K562 (cell line): ENCODE measurements around the gene CMIP. TPM values are rescaled to one million over a fixed set of nuclear protein-coding genes. Genes with fewer than 3 reads are reported as not detected.

Experiments
- ATAC-seq: fragments of 200-7000 bp; cut with Tn5 transposase; 3 replicates; pipeline ENCODE4 v1.9.1; 2020; ENCODE audit warnings: moderate library complexity
- BruUV-seq: library from RNA; stranded (reverse); fragments of 400-500 nt; replicated peaks from 2 replicates; lab custom pipeline; 2021; lab: Mats Ljungman, UMichigan
- CTCF ChIA-PET: fragments of 300-600 bp; formaldehyde crosslinking; extraction: SDS; loops from one replicate; lab custom pipeline; 2021; ENCODE audit warnings: low intra/inter-chr PET ratio; lab: Yijun Ruan, JAX
- POLR2A ChIA-PET: fragments of 300-600, 350-650 bp; sonication (Branson Sonifier 250); formaldehyde crosslinking; extraction: SDS; loops from one replicate; lab custom pipeline; 2021; ENCODE audit warnings: antibody characterized with exemption, inconsistent platforms; lab: Yijun Ruan, JAX
- DNase-seq, 4 experiments: peaks; one replicate each; pipeline versions ENCODE4 v3.0.0 to v3.0.0-alpha.2; 2011 to 2018; ENCODE audit warnings: low spot score in 3 of 4, mixed read lengths in 3 of 4; ENCODE audit errors: extremely low read depth in 1 of 4
- FAIRE-seq: peaks from 2 replicates; lab custom pipeline; 2011; peaks lifted over from hg19 to GRCh38; lab: Jason Lieb, UNC
- H2AFZ ChIP-seq: 2 replicates; pipeline ENCODE4 v1.6.0; 2011; ENCODE audit warnings: low read depth, low read length, control low read depth, inconsistent platforms
- H3K27ac ChIP-seq: fragments of 200-600 bp; 3 replicates; pipeline ENCODE4 v1.8.0; 2011; ENCODE audit warnings: low read depth, mild to moderate bottlenecking, control low read depth, inconsistent platforms, low read length, moderate library complexity, mixed read lengths; ENCODE audit errors: extremely low read depth
- H3K27me3 ChIP-seq, 2 experiments: fragments of 300-600 bp in 1 of 2; 2 replicates in 1 of 2; 3 replicates in 1 of 2; pipeline versions ENCODE4 v1.6.0 to v1.8.0; 2011; ENCODE audit warnings: inconsistent platforms in 2 of 2, low read length in 2 of 2, mild to moderate bottlenecking in 1 of 2, mixed read lengths in 1 of 2, moderate library complexity in 1 of 2; ENCODE audit not compliant: control insufficient read depth in 2 of 2, insufficient read depth in 2 of 2
- H3K36me3 ChIP-seq: fragments of 300-600 bp; 3 replicates; pipeline ENCODE4 v1.8.0; 2011; ENCODE audit warnings: mild to moderate bottlenecking, low read length, inconsistent platforms; ENCODE audit not compliant: control insufficient read depth, insufficient read depth
- H3K4me1 ChIP-seq, 2 experiments: fragments of 200-600 bp in 1 of 2; replicated peaks in 1 of 2; 2 replicates in 1 of 2; 3 replicates in 1 of 2; pipeline versions ENCODE4 v1.5.1 to v1.8.0; 2011; ENCODE audit warnings: inconsistent platforms in 2 of 2, low read length in 2 of 2, mild to moderate bottlenecking in 1 of 2, mixed read lengths in 1 of 2, moderate library complexity in 1 of 2; ENCODE audit not compliant: control insufficient read depth in 2 of 2, insufficient read depth in 2 of 2
- H3K4me2 ChIP-seq: 2 replicates; pipeline ENCODE4 v1.6.1; 2011; ENCODE audit warnings: low read length, control low read depth, inconsistent platforms, mixed read lengths; ENCODE audit not compliant: insufficient read depth
- H3K4me3 ChIP-seq: fragments of 200-600 bp; sonication (generic), shearing (Covaris generic); 2 replicates; pipeline ENCODE4 v1.5.1; 2016; ENCODE audit warnings: control low read depth, inconsistent platforms
- H3K79me2 ChIP-seq: fragments of 200-600 bp; 3 replicates; pipeline ENCODE4 v1.8.0; 2011; ENCODE audit warnings: low read length, inconsistent platforms; ENCODE audit not compliant: control insufficient read depth, insufficient read depth
- H3K9ac ChIP-seq, 2 experiments: 2 replicates each; pipeline versions ENCODE4 v1.6.0 to v1.6.1; 2011; ENCODE audit warnings: low read depth in 2 of 2, low read length in 2 of 2, control low read depth in 1 of 2, inconsistent platforms in 1 of 2, mild to moderate bottlenecking in 1 of 2, mixed read lengths in 1 of 2; ENCODE audit not compliant: insufficient read depth in 1 of 2
- H3K9me1 ChIP-seq: one replicate; pipeline ENCODE4 v1.6.0; 2011; ENCODE audit warnings: inconsistent platforms, mild to moderate bottlenecking, low read length, moderate library complexity; ENCODE audit not compliant: control insufficient read depth, insufficient read depth
- H3K9me3 ChIP-seq: replicated peaks from 2 replicates; pipeline ENCODE4 v1.5.1; 2011; ENCODE audit warnings: low read depth, low read length, inconsistent platforms; ENCODE audit not compliant: control insufficient read depth, insufficient read depth
- H4K20me1 ChIP-seq: replicated peaks from 2 replicates; pipeline ENCODE4 v1.6.1; 2011; ENCODE audit warnings: low read length, inconsistent platforms, mixed read lengths; ENCODE audit not compliant: control insufficient read depth, insufficient read depth
- ATF7 ChIP-seq: fragments of 450-650 bp; IDR thresholded peaks from 2 replicates; pipeline ENCODE4 v1.7.1; 2014; ENCODE audit warnings: mild to moderate bottlenecking, moderate library complexity
- CBFA2T2 ChIP-seq: fragments of 450-650 bp; conservative IDR thresholded peaks from 2 replicates; pipeline ENCODE4 v1.6.1; 2017; ENCODE audit warnings: mild to moderate bottlenecking
- CREB1 ChIP-seq, 2 experiments: sonication (generic) in 1 of 2; formaldehyde crosslinking in 1 of 2; IDR thresholded peaks; 2 replicates each; pipeline versions ENCODE4 v1.6.1 to v1.8.0; 2012 to 2022; ENCODE audit warnings: inconsistent platforms in 1 of 2, mild to moderate bottlenecking in 1 of 2, missing genetic modification reagents in 1 of 2, moderate library complexity in 1 of 2
- RBBP5 ChIP-seq: fragments of 200-600 bp; sonication (generic); IDR thresholded peaks from 2 replicates; pipeline ENCODE4 v1.6.1; 2012; ENCODE audit warnings: borderline replicate concordance, mild to moderate bottlenecking, low read length, control low read depth, inconsistent platforms; ENCODE audit not compliant: insufficient read depth, poor library complexity, severe bottlenecking
- ZEB2 ChIP-seq: fragments of 450-650 bp; IDR thresholded peaks from 2 replicates; pipeline ENCODE4 v1.6.1; 2016
- ZNF146 ChIP-seq: IDR thresholded peaks from one replicate; pipeline ENCODE4 v1.6.1; 2018; ENCODE audit warnings: missing compliant biosample characterization; ENCODE audit not compliant: unreplicated experiment
- WGBS: fragments of 100-300 bp; shearing (Covaris generic); methylation state at CpG from one replicate; pipeline ENCODE4 v1.1.6; 2016; ENCODE audit warnings: low coverage, mixed read lengths; ENCODE audit not compliant: insufficient coverage; ENCODE audit errors: missing lambda C conversion rate; 5-methylcytosine and 5-hydroxymethylcytosine counted together
- in situ Hi-C: fragments of 300-500 bp; cut with MboI; formaldehyde crosslinking; loops from 4 replicates; pipeline ENCODE4 v1.15.0; 2018; ENCODE audit warnings: inconsistent platforms, mixed read lengths
- intact Hi-C: fragments of 100-400 bp; cut with micrococcal nuclease; formaldehyde crosslinking; loops from 2 replicates; pipeline ENCODE4 v1.14.2; 2022
- polyA plus RNA-seq, 8 experiments: library from polyadenylated mRNA; depleted of rRNA in 4 of 8; stranded (reverse) in 5 of 8; unstranded in 3 of 8; fragments of >200 nt; fragmentation: Nextera tagmentation in 2 of 8; fragmentation: Illumina TruSeq in 1 of 8; extraction: Ambion mirVana in 2 of 8; extraction: Trizol in 1 of 8; gene quantifications; 2 replicates each; pipeline versions ENCODE4 v1.2.1 to v1.2.3, GENCODE V29; 2011 to 2014; ENCODE audit warnings: inconsistent platforms in 1 of 8, missing spikeins in 1 of 8
- total RNA-seq, 7 experiments: library from RNA; depleted of rRNA in 6 of 7; stranded (reverse); fragments of >200 nt in 6 of 7; fragmentation: Illumina TruSeq in 2 of 7; extraction: Trizol in 2 of 7; gene quantifications; 2 replicates each; pipeline versions ENCODE4 v1.2.1 to v1.2.3, GENCODE V29; 2011 to 2021; ENCODE audit warnings: low replicate concordance in 1 of 7
- TF ChIP-seq, protein P1 (sequence below): fragments of 450-650 bp; IDR thresholded peaks from 2 replicates; pipeline ENCODE4 v1.6.1; 2016; ENCODE audit warnings: mild to moderate bottlenecking, moderate library complexity

Gene CMIP
- total and polyA plus RNA-seq, 9 of the 15 experiments (the other 6 are each of a cell fraction or from before 2014, with no cell fraction given): 0.94 to 82.5 (median 10.3) TPM

DNA sequence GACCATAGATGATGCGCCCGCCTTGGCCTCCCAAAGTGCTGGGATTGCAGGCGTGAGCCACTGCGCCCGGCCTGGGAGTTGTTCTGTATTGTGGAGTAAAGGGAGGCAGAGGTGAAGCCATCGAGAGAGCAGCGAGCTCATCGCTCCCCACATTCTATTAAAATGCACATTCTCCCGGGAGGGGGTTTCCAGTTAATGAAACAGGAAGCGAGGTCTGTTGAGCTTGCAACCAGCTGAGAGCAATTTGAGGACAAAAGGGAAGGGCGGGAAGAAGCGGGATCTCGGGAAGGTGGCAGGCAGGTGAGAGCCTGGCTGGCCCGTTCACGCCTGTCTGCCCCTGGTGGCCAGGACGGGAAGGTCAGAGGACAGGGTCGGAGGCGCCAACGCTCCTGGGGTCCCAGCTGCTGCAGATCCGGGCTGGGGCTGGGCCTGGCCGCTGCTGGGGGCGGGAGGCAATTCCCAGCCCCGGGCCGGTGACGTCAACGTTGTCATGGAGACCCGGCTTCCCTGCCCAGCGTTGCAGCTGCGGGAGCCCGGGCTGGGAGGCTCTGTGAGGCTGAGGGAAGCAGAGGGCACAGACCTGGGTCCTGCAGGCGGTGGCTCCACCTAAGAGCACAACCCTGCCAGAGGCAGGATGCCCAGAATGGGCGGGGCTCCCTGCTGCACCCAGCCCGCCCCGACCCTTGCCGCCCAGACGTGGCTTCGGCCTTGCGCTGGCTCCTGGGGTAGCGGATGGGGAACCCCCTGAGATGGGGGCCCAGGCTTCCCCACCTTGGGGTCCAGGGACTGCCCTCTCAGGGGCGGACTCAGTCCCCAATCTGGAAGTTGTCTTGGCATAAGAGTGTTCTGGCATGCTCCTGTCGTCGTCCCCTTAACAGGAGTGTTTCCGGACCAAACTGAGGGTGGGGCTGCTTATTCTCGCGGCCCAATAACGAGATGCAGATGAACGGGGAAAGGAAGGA lies 285.8 kb downstream of the CMIP start:
- ATAC-seq (peak; percentile 94), FAIRE-seq (peak; percentile 60), DNase-seq (peak; percentile 67 to 86 (median 78))
- WGBS: 30% methylated on average over 44 of the region's 47 CpGs
- Histone ChIP-seq H3K27me3 (peaks cover 2 to 13% of the 10 kb centered on the region in 2 experiments; a peak in 3 of 5 replicates), H3K4me1 (peaks cover 7 to 14% of the 10 kb centered on the region in 2 experiments; a peak in 3 of 5 replicates), H3K36me3 (no peaks in the 10 kb centered on the region), H3K27ac (no peak overlapping the region), H3K4me2 (peak overlapping the region; percentile 55), H4K20me1 (no peaks in the 10 kb centered on the region), H3K79me2 (no peaks in the 10 kb centered on the region), H3K9me3 (no peaks in the 10 kb centered on the region), H2AFZ (peak overlapping the region; percentile 74), H3K9me1 (no peaks in the 10 kb centered on the region), H3K9ac (peak overlapping the region in 1 of 2 experiments; percentile 72; a peak in 1 of 4 replicates), H3K4me3 (no peak overlapping the region)
- in situ Hi-C loops: loop anchor here (25.0 kb wide), 2 partner anchors 718 to 1193 kb away; partner anchors contain the start of genes CENPN, CMC2 and DYNLRB2
- POLR2A ChIA-PET: interaction anchor here (0.5 to 1.4 kb wide), 8 partner anchors 10 to 1264 kb away, joined by 3 to 4 read pairs (median 3); no protein-coding TSS in a partner anchor
- BruUV-seq: no TSS peak
- intact Hi-C loops: no loop called here
- CTCF ChIA-PET: interaction anchor here (0.6 to 1.1 kb wide), 2 partner anchors 107 to 327 kb away, joined by 3 to 4 read pairs; no protein-coding TSS in a partner anchor
- peak; percentile 82 for TF ChIP-seq ATF7
- TF ChIP-seq ZNF146 (CRISPR knock-in tag): no peak
- peak; percentile 34 for TF ChIP-seq RBBP5
- peak; percentile 50; the same call in 1 of the 2 replicates for TF ChIP-seq CREB1 (IDR thresholded peaks at IDR 0.05)
- TF ChIP-seq CREB1 (CRISPR knock-in tag; IDR thresholded peaks at IDR 0.05): peak; percentile 59; the same call in 1 of the 2 replicates
- no peak for TF ChIP-seq CBFA2T2
- TF ChIP-seq ZEB2: peak; percentile 66
- TF ChIP-seq, protein P1, sequence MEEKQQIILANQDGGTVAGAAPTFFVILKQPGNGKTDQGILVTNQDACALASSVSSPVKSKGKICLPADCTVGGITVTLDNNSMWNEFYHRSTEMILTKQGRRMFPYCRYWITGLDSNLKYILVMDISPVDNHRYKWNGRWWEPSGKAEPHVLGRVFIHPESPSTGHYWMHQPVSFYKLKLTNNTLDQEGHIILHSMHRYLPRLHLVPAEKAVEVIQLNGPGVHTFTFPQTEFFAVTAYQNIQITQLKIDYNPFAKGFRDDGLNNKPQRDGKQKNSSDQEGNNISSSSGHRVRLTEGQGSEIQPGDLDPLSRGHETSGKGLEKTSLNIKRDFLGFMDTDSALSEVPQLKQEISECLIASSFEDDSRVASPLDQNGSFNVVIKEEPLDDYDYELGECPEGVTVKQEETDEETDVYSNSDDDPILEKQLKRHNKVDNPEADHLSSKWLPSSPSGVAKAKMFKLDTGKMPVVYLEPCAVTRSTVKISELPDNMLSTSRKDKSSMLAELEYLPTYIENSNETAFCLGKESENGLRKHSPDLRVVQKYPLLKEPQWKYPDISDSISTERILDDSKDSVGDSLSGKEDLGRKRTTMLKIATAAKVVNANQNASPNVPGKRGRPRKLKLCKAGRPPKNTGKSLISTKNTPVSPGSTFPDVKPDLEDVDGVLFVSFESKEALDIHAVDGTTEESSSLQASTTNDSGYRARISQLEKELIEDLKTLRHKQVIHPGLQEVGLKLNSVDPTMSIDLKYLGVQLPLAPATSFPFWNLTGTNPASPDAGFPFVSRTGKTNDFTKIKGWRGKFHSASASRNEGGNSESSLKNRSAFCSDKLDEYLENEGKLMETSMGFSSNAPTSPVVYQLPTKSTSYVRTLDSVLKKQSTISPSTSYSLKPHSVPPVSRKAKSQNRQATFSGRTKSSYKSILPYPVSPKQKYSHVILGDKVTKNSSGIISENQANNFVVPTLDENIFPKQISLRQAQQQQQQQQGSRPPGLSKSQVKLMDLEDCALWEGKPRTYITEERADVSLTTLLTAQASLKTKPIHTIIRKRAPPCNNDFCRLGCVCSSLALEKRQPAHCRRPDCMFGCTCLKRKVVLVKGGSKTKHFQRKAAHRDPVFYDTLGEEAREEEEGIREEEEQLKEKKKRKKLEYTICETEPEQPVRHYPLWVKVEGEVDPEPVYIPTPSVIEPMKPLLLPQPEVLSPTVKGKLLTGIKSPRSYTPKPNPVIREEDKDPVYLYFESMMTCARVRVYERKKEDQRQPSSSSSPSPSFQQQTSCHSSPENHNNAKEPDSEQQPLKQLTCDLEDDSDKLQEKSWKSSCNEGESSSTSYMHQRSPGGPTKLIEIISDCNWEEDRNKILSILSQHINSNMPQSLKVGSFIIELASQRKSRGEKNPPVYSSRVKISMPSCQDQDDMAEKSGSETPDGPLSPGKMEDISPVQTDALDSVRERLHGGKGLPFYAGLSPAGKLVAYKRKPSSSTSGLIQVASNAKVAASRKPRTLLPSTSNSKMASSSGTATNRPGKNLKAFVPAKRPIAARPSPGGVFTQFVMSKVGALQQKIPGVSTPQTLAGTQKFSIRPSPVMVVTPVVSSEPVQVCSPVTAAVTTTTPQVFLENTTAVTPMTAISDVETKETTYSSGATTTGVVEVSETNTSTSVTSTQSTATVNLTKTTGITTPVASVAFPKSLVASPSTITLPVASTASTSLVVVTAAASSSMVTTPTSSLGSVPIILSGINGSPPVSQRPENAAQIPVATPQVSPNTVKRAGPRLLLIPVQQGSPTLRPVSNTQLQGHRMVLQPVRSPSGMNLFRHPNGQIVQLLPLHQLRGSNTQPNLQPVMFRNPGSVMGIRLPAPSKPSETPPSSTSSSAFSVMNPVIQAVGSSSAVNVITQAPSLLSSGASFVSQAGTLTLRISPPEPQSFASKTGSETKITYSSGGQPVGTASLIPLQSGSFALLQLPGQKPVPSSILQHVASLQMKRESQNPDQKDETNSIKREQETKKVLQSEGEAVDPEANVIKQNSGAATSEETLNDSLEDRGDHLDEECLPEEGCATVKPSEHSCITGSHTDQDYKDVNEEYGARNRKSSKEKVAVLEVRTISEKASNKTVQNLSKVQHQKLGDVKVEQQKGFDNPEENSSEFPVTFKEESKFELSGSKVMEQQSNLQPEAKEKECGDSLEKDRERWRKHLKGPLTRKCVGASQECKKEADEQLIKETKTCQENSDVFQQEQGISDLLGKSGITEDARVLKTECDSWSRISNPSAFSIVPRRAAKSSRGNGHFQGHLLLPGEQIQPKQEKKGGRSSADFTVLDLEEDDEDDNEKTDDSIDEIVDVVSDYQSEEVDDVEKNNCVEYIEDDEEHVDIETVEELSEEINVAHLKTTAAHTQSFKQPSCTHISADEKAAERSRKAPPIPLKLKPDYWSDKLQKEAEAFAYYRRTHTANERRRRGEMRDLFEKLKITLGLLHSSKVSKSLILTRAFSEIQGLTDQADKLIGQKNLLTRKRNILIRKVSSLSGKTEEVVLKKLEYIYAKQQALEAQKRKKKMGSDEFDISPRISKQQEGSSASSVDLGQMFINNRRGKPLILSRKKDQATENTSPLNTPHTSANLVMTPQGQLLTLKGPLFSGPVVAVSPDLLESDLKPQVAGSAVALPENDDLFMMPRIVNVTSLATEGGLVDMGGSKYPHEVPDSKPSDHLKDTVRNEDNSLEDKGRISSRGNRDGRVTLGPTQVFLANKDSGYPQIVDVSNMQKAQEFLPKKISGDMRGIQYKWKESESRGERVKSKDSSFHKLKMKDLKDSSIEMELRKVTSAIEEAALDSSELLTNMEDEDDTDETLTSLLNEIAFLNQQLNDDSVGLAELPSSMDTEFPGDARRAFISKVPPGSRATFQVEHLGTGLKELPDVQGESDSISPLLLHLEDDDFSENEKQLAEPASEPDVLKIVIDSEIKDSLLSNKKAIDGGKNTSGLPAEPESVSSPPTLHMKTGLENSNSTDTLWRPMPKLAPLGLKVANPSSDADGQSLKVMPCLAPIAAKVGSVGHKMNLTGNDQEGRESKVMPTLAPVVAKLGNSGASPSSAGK: peak; percentile 75
